Stimulated activated CD8-positive, alpha-beta memory T cell treated with anti-CD3 and anti-CD28 coated beads, Interleukin-12 subunit alpha, Interleukin-12 subunit beta, amount 100 ng/mL, for 24 hours (primary cell): ENCODE measurements around the gene TUBB1.

Source experiments
- DNase-seq: peaks from one replicate; pipeline ENCODE4 v3.0.0-alpha.2; 2020; ENCODE audit errors: extremely low read depth

Gene TUBB1

GRCh38 chr20:59042151-59042795 lies 23.0 kb downstream of the TUBB1 start, which contains the start of gene PRELID3B:
Gene PRELID3B (minus strand): TSS chr20:59042786. CDS start chr20:59042730, 56 bp downstream.
- no peak for DNase-seq

- peak; percentile 90 for DNase-seq
Measured at GRCh38 chr20:59042796-59043631, 23.8 kb downstream of the TUBB1 start.

- DNase-seq: no peak
Measured at GRCh38 chr20:59043698-59044097, 24.5 kb downstream of the TUBB1 start.

DNA sequence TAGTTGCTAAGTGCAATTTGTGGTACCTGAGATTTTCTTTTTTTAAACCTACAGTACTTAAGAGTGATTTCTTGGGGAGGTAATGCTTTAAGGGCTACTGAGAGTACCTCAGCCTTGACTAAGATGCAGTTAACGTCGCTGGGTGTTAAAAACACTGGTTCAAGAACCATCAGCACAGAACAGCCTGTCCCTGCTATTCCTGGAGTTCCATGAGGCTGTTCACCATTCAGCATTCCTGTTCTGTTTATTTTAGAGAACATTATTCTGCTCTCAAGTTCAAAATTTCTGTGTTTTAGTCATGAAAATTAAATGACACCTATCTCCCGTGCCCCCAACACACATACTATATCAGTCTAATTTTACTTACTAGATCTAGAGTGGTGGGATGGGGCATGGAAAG lies 25.1 kb downstream of the TUBB1 start:
- no peak for DNase-seq

- DNase-seq: no peak
Measured at GRCh38 chr20:59044796-59045195, 25.6 kb downstream of the TUBB1 start.

DNA sequence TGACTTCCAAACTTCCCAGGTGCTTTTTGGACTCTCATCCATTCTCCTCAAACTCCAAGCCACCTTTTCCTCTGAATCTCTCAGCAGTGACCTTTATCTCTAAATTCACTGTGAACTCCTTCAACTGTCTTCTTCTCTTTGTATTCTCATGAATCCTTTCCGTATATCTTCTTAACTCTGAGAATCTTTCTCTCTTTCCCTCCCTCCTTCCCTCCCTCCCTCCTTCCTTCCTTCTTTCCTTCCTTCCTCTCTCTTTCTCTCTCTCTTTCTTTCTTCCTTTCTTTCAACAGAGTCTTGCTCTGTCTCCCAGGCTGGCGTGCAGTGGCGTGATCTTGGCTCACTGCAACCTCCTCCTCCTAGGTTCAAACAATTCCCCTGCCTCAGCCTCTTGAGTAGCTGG lies 27.6 kb downstream of the TUBB1 start:
- no peak for DNase-seq

DNA sequence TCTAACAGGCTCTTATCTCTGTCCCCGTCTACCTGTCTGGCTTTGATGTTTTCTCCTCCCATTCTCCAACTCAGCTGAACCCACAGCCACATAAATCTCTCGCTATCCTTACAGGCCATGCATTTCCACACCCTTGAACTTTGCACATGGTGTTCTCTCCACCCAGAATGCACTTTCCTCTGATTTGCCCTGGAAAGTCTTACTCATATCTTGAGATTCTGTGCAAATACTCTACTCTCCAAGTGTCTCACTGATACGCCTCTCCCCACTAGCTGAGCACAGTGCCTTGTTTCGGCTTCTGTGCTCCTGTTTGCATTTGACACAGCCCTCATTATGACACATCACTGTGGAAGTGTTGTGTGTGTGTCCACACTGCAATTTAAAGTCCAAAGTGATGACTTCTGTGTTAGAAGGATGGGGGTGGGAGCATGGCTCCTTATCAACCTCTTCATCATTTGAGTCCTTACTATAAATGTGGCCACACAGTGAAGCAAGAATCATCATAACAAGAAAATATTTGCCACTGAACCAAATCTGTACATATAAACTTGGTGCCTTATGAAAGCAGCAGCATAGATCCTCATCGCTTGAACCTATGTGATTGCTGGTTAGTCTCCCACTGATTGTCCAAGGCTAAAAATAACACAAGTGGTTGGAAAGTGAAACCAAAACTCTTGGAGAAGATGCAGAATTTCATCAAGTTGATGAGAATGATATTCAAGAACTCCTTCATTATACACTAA lies 28.9 kb downstream of the TUBB1 start:
- no peak for DNase-seq

- DNase-seq: no peak
Measured at GRCh38 chr20:59048681-59049030, 29.4 kb downstream of the TUBB1 start.

DNA sequence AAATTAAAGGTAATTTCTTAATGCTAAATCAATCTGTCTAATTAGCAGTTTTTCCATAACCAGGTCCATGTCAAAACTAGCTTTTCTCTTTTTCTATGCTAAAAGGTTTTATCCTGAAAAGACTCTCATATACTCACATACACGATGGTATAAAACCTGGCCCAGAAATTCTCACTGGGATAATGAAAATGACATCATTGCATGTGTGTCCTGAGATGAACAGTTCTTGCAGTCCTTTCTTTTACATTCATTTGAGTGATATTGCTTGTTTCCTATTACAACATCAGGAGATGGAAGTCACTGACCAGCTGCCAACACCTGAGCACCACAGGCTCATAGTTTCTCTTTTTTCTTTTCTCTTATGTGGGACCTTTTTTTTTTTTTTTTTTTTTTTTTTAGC lies 31.2 kb downstream of the TUBB1 start:
- no peak for DNase-seq

DNA sequence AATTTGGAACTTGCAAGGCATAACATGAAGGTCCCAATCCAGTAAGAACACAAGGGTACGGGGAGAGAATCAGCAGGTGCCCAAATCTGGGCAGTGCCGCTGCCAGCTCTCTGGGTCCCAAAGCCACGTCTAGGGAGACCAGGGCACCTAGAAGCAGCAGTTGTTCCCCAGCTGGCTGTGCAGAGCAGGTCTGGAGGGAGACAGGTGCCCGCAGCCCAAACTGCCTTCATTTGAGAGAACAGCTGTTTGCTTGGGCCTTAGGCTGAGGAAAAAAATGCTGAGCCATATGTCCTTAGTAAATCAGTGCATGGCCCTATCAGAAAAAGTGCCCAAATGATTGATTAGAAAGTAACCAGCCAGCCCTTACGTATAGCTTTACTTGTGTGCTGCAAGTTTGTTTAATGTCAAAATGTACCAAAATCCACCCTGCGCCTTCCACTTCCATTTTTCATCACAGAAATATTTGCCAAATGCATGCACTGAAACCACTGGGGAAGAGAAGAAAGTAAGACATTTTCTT lies 32.5 kb downstream of the TUBB1 start:
- DNase-seq: no peak

DNA sequence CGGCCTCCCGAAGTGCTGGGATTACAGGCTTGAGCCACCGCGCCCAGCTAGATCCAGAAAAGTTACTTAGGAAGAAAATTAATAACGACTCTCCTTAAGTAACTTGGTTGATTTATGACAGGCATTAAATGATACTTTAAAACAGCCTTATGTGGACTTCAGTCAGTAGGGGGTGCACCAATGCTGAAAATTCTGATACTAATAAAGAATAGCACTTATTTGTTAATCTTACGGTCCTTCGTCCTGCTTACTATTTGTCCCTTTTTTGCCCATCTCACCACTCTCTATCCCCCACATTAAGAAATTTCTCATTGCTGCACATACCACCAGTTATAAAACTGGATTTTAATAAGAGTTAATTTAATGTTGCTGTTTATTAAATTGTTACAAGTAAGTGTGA lies 36.1 kb downstream of the TUBB1 start:
- DNase-seq: no peak

- no peak for DNase-seq
Measured at GRCh38 chr20:59062081-59062480, 42.9 kb downstream of the TUBB1 start.

GRCh38 chr20:59063358-59064213 lies 44.4 kb downstream of the TUBB1 start:
- no peak for DNase-seq

GRCh38 chr20:59064214-59064722 lies 45.0 kb downstream of the TUBB1 start:
- no peak for DNase-seq

GRCh38 chr20:59068534-59068933 lies 49.3 kb downstream of the TUBB1 start:
- DNase-seq: no peak

GRCh38 chr20:59069026-59069425 lies 49.8 kb downstream of the TUBB1 start:
- no peak for DNase-seq

- no peak for DNase-seq
Measured at GRCh38 chr20:59071216-59071615, 52.0 kb downstream of the TUBB1 start.

DNA sequence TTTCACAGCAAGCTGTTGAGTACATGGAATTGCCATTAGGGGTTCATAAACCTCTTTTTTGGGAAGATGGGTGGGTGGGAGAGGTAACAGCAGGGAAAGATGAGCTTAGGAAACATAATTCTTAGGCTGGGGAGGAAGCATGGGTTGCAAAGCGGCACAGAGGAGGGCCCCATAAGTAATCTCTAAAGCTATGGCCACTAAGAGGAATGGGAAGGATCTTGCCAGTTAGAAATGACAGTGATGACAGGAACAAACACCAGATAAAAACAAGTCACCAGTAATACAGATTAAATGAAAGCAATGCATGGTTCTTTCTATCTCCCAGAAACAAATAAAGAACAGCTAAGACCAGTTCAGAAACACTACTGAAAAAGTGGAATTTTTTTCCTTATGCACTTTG lies 54.4 kb downstream of the TUBB1 start:
- DNase-seq: no peak

GRCh38 chr20:59074456-59074855 lies 55.2 kb downstream of the TUBB1 start:
- DNase-seq: no peak

DNA sequence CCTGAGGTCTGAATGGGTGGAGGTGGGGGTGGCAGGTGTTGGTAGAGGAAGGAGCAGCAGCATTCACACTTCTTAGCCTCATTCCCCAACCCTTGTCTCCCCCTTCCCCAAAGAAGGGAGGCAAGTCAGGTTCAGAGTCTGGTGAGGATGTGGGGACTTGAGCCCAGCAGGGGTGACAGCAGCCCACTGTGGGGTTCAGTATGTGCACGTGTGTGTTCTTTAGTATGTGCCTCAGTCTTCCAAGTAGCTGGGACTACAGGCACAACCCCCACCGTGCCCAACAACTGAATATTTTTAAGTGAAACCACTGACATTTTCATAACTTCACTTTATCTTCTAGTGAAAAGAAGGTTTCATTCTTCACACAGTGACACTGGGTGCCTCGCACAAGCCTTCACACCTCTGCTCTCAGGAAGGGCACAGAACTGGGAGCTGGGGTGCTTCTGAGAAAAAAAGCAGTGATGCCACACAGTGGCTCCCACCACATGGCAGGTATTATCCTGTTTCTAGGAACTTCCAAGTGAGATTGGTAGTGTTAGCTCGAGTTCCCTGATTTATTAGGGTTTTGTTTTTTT lies 56.8 kb downstream of the TUBB1 start:
- no peak for DNase-seq
